Measurements from ENCODE around the gene OR11H1. TPM values are rescaled to one million over a fixed set of nuclear protein-coding genes. Genes with fewer than 3 reads are reported as not detected.
"Not testable (repeated sequence)": the region's sequence is repeated elsewhere in the genome, so short reads cannot be mapped to it uniquely, and the experiment has no call there.

The OR11H1 gene
- not detected in 2 replicates for total RNA-seq

GRCh38 chr22:15527892-15528291 is at the start of gene OR11H1:
TSS of gene OR11H1 (plus strand) at chr22:15528192. CDS start at chr22:15528192, 0 bp downstream.
- not testable (repeated sequence) for DNase-seq (ENCODE audit: low read depth)

GRCh38 chr22:15509967-15510366 is 18.0 kb upstream of the OR11H1 start:
- not testable (repeated sequence) for DNase-seq (ENCODE audit: low read depth)

- DNase-seq (ENCODE audit: low read depth) = not testable (repeated sequence)
These were observed 12.1 kb upstream of the OR11H1 start for GRCh38 chr22:15515896-15516295.

- DNase-seq (ENCODE audit: low read depth) = not testable (repeated sequence)
These were observed 25.8 kb downstream of the OR11H1 start for GRCh38 chr22:15553767-15554166.

- not testable (repeated sequence) for DNase-seq (ENCODE audit: low read depth)
These were observed 35.5 kb downstream of the OR11H1 start for GRCh38 chr22:15563461-15563860.

GRCh38 chr22:15565063-15565462 is 37.1 kb downstream of the OR11H1 start:
- DNase-seq (ENCODE audit: low read depth) = not testable (repeated sequence)

Other genes starting within 250 kb of the OR11H1 start
- not detected in 2 replicates for gene POTEH, start 161.8 kb downstream of the OR11H1 start, total RNA-seq